H1 (cell line): ENCODE measurements around the gene PDZRN3. TPM values are rescaled to one million over a fixed set of nuclear protein-coding genes. Genes with fewer than 3 reads are reported as not detected.

Experiments used
- CEBPB ChIP-seq: IDR thresholded peaks from 2 replicates; pipeline ENCODE4 v1.6.1; 2012; ENCODE audit warnings: low read depth, low read length
- CHD7 ChIP-seq: fragments of 300-600 bp; sonication (generic); IDR thresholded peaks from 2 replicates; pipeline ENCODE4 v1.7.1; 2012; ENCODE audit warnings: low read length, moderate library complexity, mild to moderate bottlenecking, inconsistent platforms; ENCODE audit not compliant: insufficient replicate concordance
- polyA plus RNA-seq, 7 experiments: library from polyadenylated mRNA; depleted of rRNA in 3 of 7; stranded (reverse) in 5 of 7; unstranded in 2 of 7; fragments of >200 nt in 5 of 7; fragments of 200-250 nt in 2 of 7; gene quantifications; 1 replicate in 5 of 7; 2 replicates in 1 of 7; 4 replicates in 1 of 7; pipeline versions ENCODE4 v1.2.1 to v1.2.3, GENCODE V29; 2011 to 2013; ENCODE audit warnings: missing spikeins in 2 of 7, mixed read lengths in 2 of 7
- total RNA-seq: library from RNA; stranded (reverse); fragmentation: NEBNext Ultra II Directional; extraction: Animal tissue kit (Norgen Biotek cat#: 25700); gene quantifications from 2 replicates; pipeline ENCODE4 v1.2.1, GENCODE V29; 2021

PDZRN3 gene
- total and polyA plus RNA-seq, 2 of the 8 experiments (the other 6 are each of a cell fraction or from before 2014, with no cell fraction given) = 4.2 to 20.5 TPM

- TF ChIP-seq CHD7 (no peak), CEBPB (no peak)
- TF ChIP-seq, all 59 proteins: peak for 0
These were observed 25.1 kb downstream of the PDZRN3 start (continued) for GRCh38 chr3:73599605-73600004.
